Common myeloid progenitor, CD34-positive (primary cell): ENCODE data around the gene TJAP1.

Source experiments
- CTCF ChIA-PET: fragments of 350-600 bp; sonication (Branson Sonifier 250); formaldehyde crosslinking; loops from one replicate; lab custom pipeline; 2021; ENCODE audit warnings: antibody characterized with exemption; lab: Charles Lee
- POLR2A ChIA-PET: fragments of 350-600 bp; sonication (Branson Sonifier 250); formaldehyde crosslinking; loops from one replicate; lab custom pipeline; 2021; ENCODE audit warnings: antibody characterized with exemption; lab: Charles Lee
- DNase-seq, 3 donors: peaks; one replicate each; pipeline versions ENCODE4 v3.0.0 to v3.0.0-alpha.2; 2013
- H3K27ac ChIP-seq, 2 experiments: 1 replicate in 1 of 2; 2 replicates in 1 of 2; pipeline ENCODE4 v1.7.0; 2013; ENCODE audit warnings: inconsistent platforms in 2 of 2, low read length in 2 of 2, mild to moderate bottlenecking in 2 of 2, low read depth in 1 of 2, moderate library complexity in 1 of 2; ENCODE audit not compliant: severe bottlenecking in 2 of 2, insufficient read depth in 1 of 2, poor library complexity in 1 of 2
- H3K27me3 ChIP-seq, 5 experiments: replicated peaks in 2 of 5; 1 replicate in 3 of 5; 2 replicates in 2 of 5; pipeline versions ENCODE4 v1.6.1 to v1.7.0; 2013; ENCODE audit warnings: low read length in 4 of 5, mild to moderate bottlenecking in 2 of 5, moderate library complexity in 2 of 5, inconsistent platforms in 1 of 5; ENCODE audit not compliant: insufficient read depth in 5 of 5, control insufficient read depth in 4 of 5
- H3K36me3 ChIP-seq, 4 experiments: 1 replicate in 2 of 4; 2 replicates in 2 of 4; pipeline versions ENCODE4 v1.6.1 to v1.7.0; 2013; ENCODE audit warnings: low read length in 3 of 4, control low read depth in 1 of 4, mild to moderate bottlenecking in 1 of 4; ENCODE audit not compliant: control insufficient read depth in 4 of 4, insufficient read depth in 4 of 4
- H3K4me1 ChIP-seq, 4 experiments: 1 replicate in 3 of 4; 2 replicates in 1 of 4; pipeline versions ENCODE4 v1.6.1 to v1.7.1; 2013; ENCODE audit warnings: low read length in 3 of 4, mild to moderate bottlenecking in 3 of 4, control low read depth in 1 of 4, inconsistent platforms in 1 of 4, moderate library complexity in 1 of 4; ENCODE audit not compliant: control insufficient read depth in 4 of 4, insufficient read depth in 4 of 4; ENCODE audit errors: control extremely low read depth in 1 of 4
- H3K4me3 ChIP-seq, 7 experiments: 1 replicate in 4 of 7; 2 replicates in 3 of 7; pipeline versions ENCODE4 v1.5.1 to v1.7.0; 2013; ENCODE audit warnings: mild to moderate bottlenecking in 7 of 7, low read length in 6 of 7, moderate library complexity in 6 of 7, inconsistent platforms in 2 of 7, low read depth in 2 of 7, control low read depth in 1 of 7; ENCODE audit not compliant: insufficient read depth in 4 of 7, control insufficient read depth in 1 of 7; ENCODE audit errors: extremely low read depth in 1 of 7
- H3K9me3 ChIP-seq, 5 experiments: 1 replicate in 4 of 5; 2 replicates in 1 of 5; pipeline versions ENCODE4 v1.6.1 to v1.7.1; 2013; ENCODE audit warnings: low read length in 4 of 5, mild to moderate bottlenecking in 2 of 5, inconsistent platforms in 1 of 5, low read depth in 1 of 5, moderate library complexity in 1 of 5; ENCODE audit not compliant: control insufficient read depth in 4 of 5, insufficient read depth in 2 of 5; ENCODE audit errors: control extremely low read depth in 1 of 5
- WGBS: methylation state at CpG from one replicate; pipeline ENCODE4 v1.1.5; 2013; ENCODE audit not compliant: insufficient coverage; 5-methylcytosine and 5-hydroxymethylcytosine counted together

TJAP1 gene

GRCh38 chr6:43475516-43475915, 1.9 kb upstream of the TJAP1 start:
- POLR2A ChIA-PET = no interaction called here
- no peaks in the 10 kb centered on the region for H3K9me3 ChIP-seq
- CTCF ChIA-PET = no interaction called here
- 97% methylated on average over 4 of the region's 6 CpGs for WGBS
- no peak for DNase-seq
- no peak overlapping the region for H3K27ac ChIP-seq
- no peaks in the 10 kb centered on the region for H3K27me3 ChIP-seq
- H3K4me1 ChIP-seq = peaks cover 8 to 19% (median 11%) of the 10 kb centered on the region in 4 experiments
- no peak overlapping the region for H3K4me3 ChIP-seq
- no peaks in the 10 kb centered on the region for H3K36me3 ChIP-seq

GRCh38 chr6:43476746-43477145, 624 bp upstream of the TJAP1 start:
- POLR2A ChIA-PET = interaction anchor here (0.6 kb wide), 2 partner anchors 79 to 547 kb away, joined by 4 read pairs; no protein-coding TSS in a partner anchor

DNA sequence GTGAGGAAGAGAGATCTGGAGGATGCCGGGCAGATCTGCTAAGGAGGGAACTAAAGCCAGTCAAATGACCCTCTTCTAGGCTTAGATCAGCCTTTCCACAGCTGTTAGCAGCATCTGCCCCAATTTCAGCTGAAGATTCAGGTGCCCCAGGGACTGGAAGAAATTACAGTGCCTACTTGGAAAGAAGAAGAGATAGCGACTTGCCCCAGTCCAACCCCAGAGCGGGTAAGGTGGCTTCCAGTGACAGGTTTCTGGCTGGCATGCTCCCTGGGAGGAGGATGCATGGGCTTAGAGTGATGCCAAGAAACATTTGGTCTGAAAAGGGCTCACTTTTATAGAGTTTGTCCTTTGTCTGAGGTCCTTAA, 620 bp downstream of the TJAP1 start:
- Histone ChIP-seq H3K4me3 (peak overlapping the region; percentile 31 to 84 (median 75)), H3K4me1 (peaks cover 8 to 19% (median 12%) of the 10 kb centered on the region in 4 experiments), H3K9me3 (no peaks in the 10 kb centered on the region), H3K36me3 (peaks cover 0 to 3% (median 0%) of the 10 kb centered on the region in 4 experiments), H3K27ac (peak overlapping the region; percentile 87 to 93), H3K27me3 (no peaks in the 10 kb centered on the region)
- WGBS = 79% methylated on average over 2 of the region's 3 CpGs
- POLR2A ChIA-PET = no interaction called here
- peak in 2 of 3 donors; percentile 13 to 35 for DNase-seq
- CTCF ChIA-PET = interaction anchor here (1.3 to 1.5 kb wide), 2 partner anchors 44 to 56 kb away, joined by 3 read pairs; no protein-coding TSS in a partner anchor

More at GRCh38 chr6:43476746-43477145, 624 bp upstream of the TJAP1 start:
- H3K4me3 ChIP-seq = peak overlapping the region in 6 of 7 experiments; percentile 72 to 84 (median 76)
- WGBS = 37% methylated on average over 2 of the region's 2 CpGs
- H3K36me3 ChIP-seq = no peaks in the 10 kb centered on the region
- peak in 2 of 3 donors; percentile 59 to 62 for DNase-seq
- peak overlapping the region; percentile 40 to 93 for H3K27ac ChIP-seq
- CTCF ChIA-PET = interaction anchor here (1.3 to 1.5 kb wide), 2 partner anchors 43 to 57 kb away, joined by 3 read pairs; no protein-coding TSS in a partner anchor
- H3K9me3 ChIP-seq = no peaks in the 10 kb centered on the region
- H3K4me1 ChIP-seq = peaks cover 8 to 19% (median 12%) of the 10 kb centered on the region in 4 experiments
- no peaks in the 10 kb centered on the region for H3K27me3 ChIP-seq

DNA sequence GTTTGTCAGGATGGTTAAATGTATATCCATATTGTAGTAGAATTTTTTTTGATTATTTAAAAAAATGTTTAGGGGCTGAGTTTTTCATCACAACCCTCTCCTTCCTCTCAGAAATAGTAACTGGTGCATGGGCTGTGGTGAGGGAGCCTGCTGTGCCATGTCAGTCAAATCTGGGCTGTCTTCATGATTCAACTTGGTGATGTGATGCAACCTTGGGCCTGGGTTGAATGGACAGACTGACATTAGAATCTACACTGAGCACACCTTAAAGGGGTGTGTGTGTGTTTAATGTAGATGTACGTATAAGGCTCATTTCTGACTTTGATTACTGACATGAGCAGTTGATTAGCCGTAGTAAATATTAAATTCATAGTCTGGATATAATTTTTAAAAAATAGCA, 3.7 kb downstream of the TJAP1 start:
- ChIA-PET CTCF (interaction anchor here (0.7 to 1.3 kb wide), 3 partner anchors 11 to 216 kb away, joined by 3 read pairs; no protein-coding TSS in a partner anchor), POLR2A (no interaction called here)
- Histone ChIP-seq H3K27me3 (no peaks in the 10 kb centered on the region), H3K4me3 (no peak overlapping the region), H3K27ac (no peak overlapping the region), H3K36me3 (peaks cover 0 to 8% (median 0%) of the 10 kb centered on the region in 4 experiments), H3K4me1 (peaks cover 8 to 19% (median 12%) of the 10 kb centered on the region in 4 experiments), H3K9me3 (no peaks in the 10 kb centered on the region)
- DNase-seq = peak in 1 of 3 donors; percentile 8
- WGBS = no CpG with 5 or more reads among the region's 2 CpGs

DNA sequence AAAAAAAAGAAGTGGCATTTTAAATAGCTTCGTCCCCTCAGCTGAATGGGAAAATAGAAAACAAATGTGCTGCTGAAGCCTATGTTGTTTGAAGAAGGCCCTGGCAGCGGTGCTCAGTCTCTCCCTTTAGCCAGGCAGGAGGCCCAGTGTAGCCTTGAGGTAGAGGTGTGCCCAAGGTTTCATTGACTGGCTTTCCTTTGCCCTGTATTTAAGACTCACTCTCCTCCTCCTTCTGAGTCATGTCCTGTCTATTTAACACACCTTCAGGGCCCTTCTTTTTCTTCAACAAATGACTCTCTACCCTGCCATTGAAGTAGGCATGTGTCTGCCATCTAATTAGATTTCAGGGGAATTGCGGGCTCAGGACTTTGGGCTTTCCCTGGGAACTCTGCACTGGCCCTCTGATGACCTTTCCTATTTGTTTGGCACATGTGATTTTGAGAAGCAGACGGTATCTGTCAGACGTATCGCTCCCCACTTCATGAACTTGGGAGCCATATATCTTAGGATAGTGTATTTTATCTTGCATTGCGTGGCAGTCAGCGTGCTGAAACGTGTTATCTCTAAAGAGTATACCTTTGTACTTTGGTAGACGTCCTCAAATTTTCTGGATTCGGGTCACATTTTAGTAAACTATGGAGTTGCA, 4.3 kb downstream of the TJAP1 start:
- no peak overlapping the region for H3K4me3 ChIP-seq
- POLR2A ChIA-PET = no interaction called here
- no peak for DNase-seq
- peaks cover 0 to 9% (median 0%) of the 10 kb centered on the region in 4 experiments for H3K36me3 ChIP-seq
- CTCF ChIA-PET = interaction anchor here (0.7 kb wide), 1 partner anchor 217 kb away, joined by 3 read pairs; no protein-coding TSS in a partner anchor
- no peak overlapping the region for H3K27ac ChIP-seq
- no peaks in the 10 kb centered on the region for H3K9me3 ChIP-seq
- peaks cover 8 to 17% (median 11%) of the 10 kb centered on the region in 4 experiments for H3K4me1 ChIP-seq
- WGBS = 94% methylated on average over 8 of the region's 11 CpGs
- H3K27me3 ChIP-seq = no peaks in the 10 kb centered on the region

DNA sequence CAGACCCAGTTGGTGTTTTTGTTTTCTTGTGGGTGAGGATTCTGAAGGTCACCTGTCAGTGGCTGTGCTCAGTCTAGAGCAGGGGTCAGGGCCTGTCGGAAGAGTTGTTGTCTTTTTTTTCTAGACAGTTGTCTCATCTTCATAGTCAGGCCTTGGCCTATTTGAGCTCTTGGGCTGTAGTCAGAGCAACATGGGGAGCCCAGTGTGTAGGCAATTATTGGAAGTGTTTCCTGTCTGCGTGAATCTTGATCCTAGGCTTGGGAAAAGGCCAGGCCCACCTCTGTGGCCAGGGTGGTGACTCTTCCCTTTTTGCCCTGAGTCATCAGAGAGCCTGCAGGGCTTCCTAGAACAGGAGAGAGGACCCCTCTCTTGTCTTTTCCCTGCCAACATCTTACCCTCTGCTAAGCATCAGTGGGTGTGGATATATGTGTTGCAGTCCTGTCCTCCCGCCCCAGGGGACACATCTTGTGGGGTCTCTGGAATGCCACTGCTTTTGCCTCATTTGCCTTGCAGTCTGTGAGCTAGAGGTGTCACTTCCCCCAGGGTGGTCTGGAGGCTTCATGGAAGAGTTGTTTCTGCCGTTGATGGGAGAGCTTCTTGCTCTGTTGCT, 11.4 kb downstream of the TJAP1 start:
- ChIA-PET POLR2A (no interaction called here), CTCF (interaction anchor here (1.1 to 2.1 kb wide), 4 partner anchors 18 to 27 kb away, joined by 3 to 6 read pairs (median 4); no protein-coding TSS in a partner anchor)
- no peak for DNase-seq
- H3K4me1 ChIP-seq = no peaks in the 10 kb centered on the region
- H3K9me3 ChIP-seq = no peaks in the 10 kb centered on the region
- 100% methylated on average over 1 of the region's 4 CpGs for WGBS
- H3K36me3 ChIP-seq = peaks cover 3 to 27% (median 10%) of the 10 kb centered on the region in 4 experiments
- H3K27me3 ChIP-seq = no peaks in the 10 kb centered on the region
- no peak overlapping the region for H3K4me3 ChIP-seq
- H3K27ac ChIP-seq = no peak overlapping the region
